Stimulated activated CD8-positive, alpha-beta memory T cell treated with anti-CD3 and anti-CD28 coated beads, Interleukin-15, amount 100 ng/mL, for 48 hours (primary cell): ENCODE results near the gene TBC1D22B.

Source experiments
- DNase-seq, 2 donors: peaks; one replicate each; pipeline ENCODE4 v3.0.0-alpha.2; 2020; ENCODE audit warnings: low read depth in 2 of 2

The TBC1D22B gene

GRCh38 chr6:37239950-37240713 is 17.4 kb upstream of the TBC1D22B start:
- DNase-seq, result peak; percentile 72 to 77

- no peak for DNase-seq
Observed at GRCh38 chr6:37241131-37241530, 16.4 kb upstream of the TBC1D22B start.

- no peak for DNase-seq
Observed at GRCh38 chr6:37241775-37242428, 15.7 kb upstream of the TBC1D22B start.

GRCh38 chr6:37242429-37243052 is 15.0 kb upstream of the TBC1D22B start:
- DNase-seq, result no peak

- no peak for DNase-seq
Observed at GRCh38 chr6:37243131-37243815, 14.3 kb upstream of the TBC1D22B start.

GRCh38 chr6:37243816-37244370 is 13.7 kb upstream of the TBC1D22B start:
- DNase-seq, result no peak

GRCh38 chr6:37244430-37245310 is 12.9 kb upstream of the TBC1D22B start:
- no peak for DNase-seq

- DNase-seq, result no peak
Observed at GRCh38 chr6:37251211-37251780, 6.3 kb upstream of the TBC1D22B start.

GRCh38 chr6:37253486-37254007 is 4.0 kb upstream of the TBC1D22B start:
- no peak for DNase-seq

GRCh38 chr6:37254881-37255280 is 2.7 kb upstream of the TBC1D22B start:
- DNase-seq, result no peak

GRCh38 chr6:37256692-37257319 is 766 bp upstream of the TBC1D22B start:
- DNase-seq, result no peak

- no peak for DNase-seq
Observed at GRCh38 chr6:37257320-37257633, 295 bp upstream of the TBC1D22B start.

GRCh38 chr6:37258405-37259105 is 983 bp downstream of the TBC1D22B start:
- DNase-seq, result no peak

- no peak for DNase-seq
Observed at GRCh38 chr6:37259191-37259590, 1.6 kb downstream of the TBC1D22B start.

- DNase-seq, result no peak
Observed at GRCh38 chr6:37260040-37260439, 2.5 kb downstream of the TBC1D22B start.

GRCh38 chr6:37260444-37260843 is 2.9 kb downstream of the TBC1D22B start:
- no peak for DNase-seq

- no peak for DNase-seq
Observed at GRCh38 chr6:37261198-37261597, 3.6 kb downstream of the TBC1D22B start.

GRCh38 chr6:37262446-37263026 is 5.0 kb downstream of the TBC1D22B start:
- no peak for DNase-seq

GRCh38 chr6:37265001-37265400 is 7.4 kb downstream of the TBC1D22B start:
- no peak for DNase-seq
